Tibial artery (tissue), 4 donors: ENCODE results near the gene JHY.
A peak's percentile ranks its signal among the peaks of the same experiment; 100 is the strongest.
"Not testable (repeated sequence)": the region's sequence is repeated elsewhere in the genome, so short reads cannot be mapped to it uniquely, and the experiment has no call there.

Source experiments
- DNase-seq, 2 donors: peaks; one replicate each; pipeline ENCODE4 v3.0.0-alpha.2; 2019
- H3K27ac ChIP-seq, 2 donors: fragments of 200-600 bp; sonication (generic) in 1 of 2; 1 replicate in 1 of 2; 2 replicates in 1 of 2; pipeline ENCODE4 v1.5.1; 2018 to 2019; ENCODE audit warnings: mild to moderate bottlenecking in 1 of 2
- H3K27me3 ChIP-seq, 2 donors: fragments of 200-600 bp; sonication (generic) in 1 of 2; one replicate each; pipeline versions ENCODE4 v1.5.1 to v1.6.0; 2016 to 2019
- H3K36me3 ChIP-seq, 3 donors: fragments of 200-600 bp; sonication (generic) in 2 of 3; one replicate each; pipeline ENCODE4 v1.5.1; 2016 to 2019; ENCODE audit warnings: mild to moderate bottlenecking in 2 of 3
- H3K4me1 ChIP-seq, 4 donors: fragments of 200-600 bp; sonication (generic) in 2 of 4; 1 replicate in 3 of 4; 2 replicates in 1 of 4; pipeline ENCODE4 v1.5.1; 2016 to 2019
- H3K4me3 ChIP-seq, 2 donors: fragments of 200-600 bp; sonication (generic) in 1 of 2; 1 replicate in 1 of 2; 2 replicates in 1 of 2; pipeline ENCODE4 v1.5.1; 2018 to 2019; ENCODE audit warnings: mild to moderate bottlenecking in 2 of 2
- H3K9me3 ChIP-seq, 3 donors: fragments of 200-600 bp; sonication (generic) in 1 of 3; one replicate each; pipeline ENCODE4 v1.5.1; 2016 to 2019
- intact Hi-C: fragments of 100-400 bp; cut with DNase I; formaldehyde crosslinking; loops from one replicate; pipeline ENCODE4 v1.15.0; 2023; ENCODE audit warnings: low total_unique reads
- TF ChIP-seq, protein P1 (sequence below), 2 experiments: fragments of 200-600 bp in 1 of 2; fragments of 450-650 bp in 1 of 2; IDR thresholded peaks; one replicate each; pipeline ENCODE4 v1.5.1; 2017 to 2019; ENCODE audit warnings: antibody characterized with exemption in 2 of 2, mild to moderate bottlenecking in 1 of 2, moderate library complexity in 1 of 2

Gene JHY

GRCh38 chr11:122852796-122853160 is 29.8 kb upstream of the JHY start:
- Histone ChIP-seq H3K4me1 (no peaks in the 10 kb centered on the region), H3K27me3 (peaks cover 0 to 23% of the 10 kb centered on the region in 2 donors), H3K36me3 (no peaks in the 10 kb centered on the region), H3K27ac (no peak overlapping the region), H3K9me3 (no peaks in the 10 kb centered on the region), H3K4me3 (no peak overlapping the region)
- no peak for DNase-seq
- TF ChIP-seq, protein P1, sequence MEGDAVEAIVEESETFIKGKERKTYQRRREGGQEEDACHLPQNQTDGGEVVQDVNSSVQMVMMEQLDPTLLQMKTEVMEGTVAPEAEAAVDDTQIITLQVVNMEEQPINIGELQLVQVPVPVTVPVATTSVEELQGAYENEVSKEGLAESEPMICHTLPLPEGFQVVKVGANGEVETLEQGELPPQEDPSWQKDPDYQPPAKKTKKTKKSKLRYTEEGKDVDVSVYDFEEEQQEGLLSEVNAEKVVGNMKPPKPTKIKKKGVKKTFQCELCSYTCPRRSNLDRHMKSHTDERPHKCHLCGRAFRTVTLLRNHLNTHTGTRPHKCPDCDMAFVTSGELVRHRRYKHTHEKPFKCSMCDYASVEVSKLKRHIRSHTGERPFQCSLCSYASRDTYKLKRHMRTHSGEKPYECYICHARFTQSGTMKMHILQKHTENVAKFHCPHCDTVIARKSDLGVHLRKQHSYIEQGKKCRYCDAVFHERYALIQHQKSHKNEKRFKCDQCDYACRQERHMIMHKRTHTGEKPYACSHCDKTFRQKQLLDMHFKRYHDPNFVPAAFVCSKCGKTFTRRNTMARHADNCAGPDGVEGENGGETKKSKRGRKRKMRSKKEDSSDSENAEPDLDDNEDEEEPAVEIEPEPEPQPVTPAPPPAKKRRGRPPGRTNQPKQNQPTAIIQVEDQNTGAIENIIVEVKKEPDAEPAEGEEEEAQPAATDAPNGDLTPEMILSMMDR (IDR thresholded peaks at IDR 0.05) = no peak
- intact Hi-C loops = loop anchor here (5.0 kb wide), 1 partner anchor 225 kb away; no protein-coding TSS in a partner anchor

DNA sequence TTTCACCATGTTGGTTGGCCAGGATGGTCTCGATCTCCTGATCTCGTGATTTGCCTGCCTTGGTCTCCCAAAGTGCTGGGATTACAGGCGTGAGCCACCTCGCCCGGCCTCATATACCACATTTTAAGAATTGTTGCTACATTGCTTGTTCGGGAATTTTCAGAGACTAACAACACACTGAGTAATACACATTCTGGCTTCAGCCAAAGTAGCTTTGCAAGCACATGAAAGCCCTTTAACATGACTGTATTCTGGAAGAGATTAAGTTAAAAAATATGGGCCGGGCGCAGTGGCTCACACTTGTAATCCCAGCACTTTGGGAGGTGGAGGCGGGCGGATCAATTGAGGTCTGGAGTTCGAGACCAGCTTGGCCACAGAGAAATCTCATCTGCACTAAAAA is 29.3 kb upstream of the JHY start:
- Histone ChIP-seq H3K4me3 (no peak overlapping the region), H3K4me1 (no peaks in the 10 kb centered on the region), H3K36me3 (no peaks in the 10 kb centered on the region), H3K27ac (no peak overlapping the region), H3K27me3 (peaks cover 0 to 23% of the 10 kb centered on the region in 2 donors), H3K9me3 (no peaks in the 10 kb centered on the region)
- TF ChIP-seq, protein P1 (IDR thresholded peaks at IDR 0.05) = no peak
- DNase-seq = no peak
- intact Hi-C loops = loop anchor here (5.0 kb wide), 1 partner anchor 226 kb away; no protein-coding TSS in a partner anchor

- Histone ChIP-seq H3K27me3 (peaks cover 0 to 26% of the 10 kb centered on the region in 2 donors), H3K9me3 (no peaks in the 10 kb centered on the region), H3K36me3 (no peaks in the 10 kb centered on the region), H3K4me1 (no peaks in the 10 kb centered on the region), H3K4me3 (no peak overlapping the region), H3K27ac (no peak overlapping the region)
- peak in 1 of 2 donors; percentile 30 for DNase-seq
- TF ChIP-seq, protein P1 (IDR thresholded peaks at IDR 0.05) = peak; percentile 61 to 62
- intact Hi-C loops = loop anchor here (5.0 kb wide), 1 partner anchor 227 kb away; no protein-coding TSS in a partner anchor
Measured at GRCh38 chr11:122853971-122854446, 28.6 kb upstream of the JHY start.

- no peak overlapping the region for H3K27ac ChIP-seq
- peaks cover 0 to 25% of the 10 kb centered on the region in 2 donors for H3K27me3 ChIP-seq
- TF ChIP-seq, protein P1 (IDR thresholded peaks at IDR 0.05) = no peak
- H3K36me3 ChIP-seq = no peaks in the 10 kb centered on the region
- H3K4me1 ChIP-seq = peaks cover 0 to 3% (median 0%) of the 10 kb centered on the region in 4 donors
- no peak overlapping the region for H3K4me3 ChIP-seq
- intact Hi-C loops = loop anchor here (5.0 kb wide), 1 partner anchor 161 kb away; no protein-coding TSS in a partner anchor
- no peaks in the 10 kb centered on the region for H3K9me3 ChIP-seq
- DNase-seq = no peak
Measured at GRCh38 chr11:122861631-122862030, 20.9 kb upstream of the JHY start.

GRCh38 chr11:122862091-122862490 is 20.5 kb upstream of the JHY start:
- DNase-seq = no peak
- no peaks in the 10 kb centered on the region for H3K36me3 ChIP-seq
- peaks cover 0 to 25% of the 10 kb centered on the region in 2 donors for H3K27me3 ChIP-seq
- TF ChIP-seq, protein P1 (IDR thresholded peaks at IDR 0.05) = no peak
- no peaks in the 10 kb centered on the region for H3K9me3 ChIP-seq
- H3K4me1 ChIP-seq = peaks cover 0 to 3% (median 0%) of the 10 kb centered on the region in 4 donors
- no peak overlapping the region for H3K27ac ChIP-seq
- no peak overlapping the region for H3K4me3 ChIP-seq
- intact Hi-C loops = loop anchor here (5.0 kb wide), 1 partner anchor 160 kb away; no protein-coding TSS in a partner anchor

DNA sequence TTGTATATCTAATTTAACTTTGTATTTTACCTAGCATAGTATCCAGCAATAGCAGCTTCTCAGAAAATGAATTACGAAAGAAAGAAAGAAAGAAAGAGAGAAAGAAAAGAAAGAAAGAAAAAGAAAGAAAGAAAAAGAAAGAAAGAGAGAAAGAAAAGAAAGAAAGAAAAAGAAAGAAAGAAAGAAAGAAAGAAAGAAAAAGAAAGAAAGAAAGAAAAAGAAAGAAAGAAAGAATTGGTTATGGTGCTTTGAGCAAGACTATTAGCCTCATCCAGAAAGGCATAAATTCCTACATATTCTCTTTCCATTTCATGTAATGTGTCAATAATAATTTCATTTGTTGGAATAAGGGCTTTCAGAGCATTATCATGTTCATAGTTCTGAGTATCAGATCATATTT is 19.4 kb upstream of the JHY start:
- not testable (repeated sequence) for H3K4me3 ChIP-seq, H3K36me3 ChIP-seq, H3K27ac ChIP-seq, H3K4me1 ChIP-seq, H3K9me3 ChIP-seq, DNase-seq
- H3K27me3 ChIP-seq = peaks cover 0 to 25% of the 10 kb centered on the region in 2 donors
- intact Hi-C loops = loop anchor here (5.0 kb wide), 1 partner anchor 159 kb away; no protein-coding TSS in a partner anchor
